Measurements from ENCODE around the gene MLLT6. TPM values are rescaled to one million over a fixed set of nuclear protein-coding genes. Genes with fewer than 3 reads are reported as not detected.

MLLT6 gene
- 21.5 and 23.0 TPM in 2 replicates for total RNA-seq

GRCh38 chr17:38704606-38705522 lies at the start of gene MLLT6:
Gene MLLT6, plus strand, starts transcription at chr17:38705273. Its CDS starts 360 bp downstream, at chr17:38705633.

GRCh38 chr17:38674749-38675615 lies 30.1 kb upstream of the MLLT6 start, which contains the start of gene EPOP:
Gene EPOP, minus strand, starts transcription at chr17:38674957. Its CDS starts 462 bp downstream, at chr17:38674495.

GRCh38 chr17:38729886-38730525 lies 24.9 kb downstream of the MLLT6 start, which contains the start of gene CISD3:
Gene CISD3, plus strand, starts transcription at chr17:38730341. Its CDS starts 18 bp downstream, at chr17:38730359.

GRCh38 chr17:38748149-38748891 lies 43.2 kb downstream of the MLLT6 start, which contains the start of gene PCGF2:
Gene PCGF2, minus strand, starts transcription at chr17:38748336. Its CDS starts 7,934 bp downstream, at chr17:38740402.

GRCh38 chr17:38752308-38753070 lies 47.4 kb downstream of the MLLT6 start, which contains the start of gene PSMB3:
Gene PSMB3, plus strand, starts transcription at chr17:38752741. Its CDS starts 86 bp downstream, at chr17:38752827.

Other genes starting within 250 kb of the MLLT6 start
- gene SRCIN1, start 99.3 kb upstream of the MLLT6 start, total RNA-seq: under 0.01 TPM in 1 of 2 replicates, not detected in the other
- 0.26 and 0.37 TPM in 2 replicates for gene EPOP, start 30.3 kb upstream of the MLLT6 start, total RNA-seq
- gene CISD3, start 25.1 kb downstream of the MLLT6 start, total RNA-seq: 4.0 and 5.8 TPM in 2 replicates
- 4.1 and 5.6 TPM in 2 replicates for gene PCGF2, start 43.1 kb downstream of the MLLT6 start, total RNA-seq
- 362 and 442 TPM in 2 replicates for gene PSMB3, start 47.5 kb downstream of the MLLT6 start, total RNA-seq
- 49.9 and 57.6 TPM in 2 replicates for gene PIP4K2B, start 94.3 kb downstream of the MLLT6 start, total RNA-seq
- gene CWC25, start 120.0 kb downstream of the MLLT6 start, total RNA-seq: 10.1 and 10.6 TPM in 2 replicates
- 2,333 and 2,606 TPM in 2 replicates for gene RPL23, start 148.4 kb downstream of the MLLT6 start, total RNA-seq
- 88.5 and 114 TPM in 2 replicates for gene LASP1, start 164.8 kb downstream of the MLLT6 start, total RNA-seq

Measured in aortic smooth muscle cell (primary cell).